Measurements from ENCODE around the gene GRM1.

DNA sequence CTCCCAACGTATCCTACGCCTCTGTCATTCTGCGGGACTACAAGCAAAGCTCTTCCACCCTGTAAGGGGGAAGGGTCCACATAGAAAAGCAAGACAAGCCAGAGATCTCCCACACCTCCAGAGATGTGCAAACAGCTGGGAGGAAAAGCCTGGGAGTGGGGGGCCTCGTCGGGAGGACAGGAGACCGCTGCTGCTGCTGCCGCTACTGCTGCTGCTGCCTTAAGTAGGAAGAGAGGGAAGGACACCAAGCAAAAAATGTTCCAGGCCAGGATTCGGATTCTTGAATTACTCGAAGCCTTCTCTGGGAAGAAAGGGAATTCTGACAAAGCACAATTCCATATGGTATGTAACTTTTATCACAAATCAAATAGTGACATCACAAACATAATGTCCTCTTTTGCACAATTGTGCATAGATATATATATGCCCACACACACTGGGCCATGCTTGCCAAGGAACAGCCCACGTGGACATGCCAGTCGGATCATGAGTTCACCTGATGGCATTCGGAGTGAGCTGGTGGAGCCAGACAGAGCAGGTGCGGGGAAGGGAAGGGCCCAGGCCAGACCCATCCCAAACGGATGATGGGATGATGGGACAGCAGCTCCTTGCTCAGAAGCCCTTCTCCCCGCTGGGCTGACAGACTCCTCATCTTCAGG, 406.0 kb downstream of the GRM1 start:
- TF ChIP-seq YY1 (IDR thresholded peaks at IDR 0.05; ENCODE audit: insufficient read depth, insufficient read length) (no peak), SUZ12 (IDR thresholded peaks at IDR 0.05; ENCODE audit: extremely low read depth, insufficient read depth, insufficient read length) (no peak), ZNF274 (IDR thresholded peaks at IDR 0.05; ENCODE audit: low read depth, low read length) (no peak)
